SK-N-SH (cell line): ENCODE results near the gene SH3PXD2B. TPM values are rescaled to one million over a fixed set of nuclear protein-coding genes. Genes with fewer than 3 reads are reported as not detected.
"Not testable (repeated sequence)": the region's sequence is repeated elsewhere in the genome, so short reads cannot be mapped to it uniquely, and the experiment has no call there.

Source experiments
- CTCF ChIA-PET: fragments of 300-600, 350-600 bp; formaldehyde crosslinking; extraction: SDS; loops from one replicate; lab custom pipeline; 2021; lab: Yijun Ruan, JAX
- POLR2A ChIA-PET: fragments of 350-600 bp; sonication (Branson Sonifier 250); formaldehyde crosslinking; extraction: SDS; loops from one replicate; lab custom pipeline; 2020; ENCODE audit warnings: antibody characterized with exemption, inconsistent platforms; lab: Yijun Ruan, JAX
- DNase-seq: peaks from one replicate; pipeline ENCODE4 v3.0.0; 2012
- H2AFZ ChIP-seq: fragments of 200-600 bp; sonication (generic); 2 replicates; pipeline ENCODE4 v1.8.1; 2016; ENCODE audit warnings: antibody characterized with exemption, mild to moderate bottlenecking, low read depth
- H3F3A ChIP-seq: fragments of 200-600 bp; sonication (generic); replicated peaks from 2 replicates; pipeline ENCODE3; 2016; ENCODE audit warnings: antibody characterized with exemption, mild to moderate bottlenecking; ENCODE audit not compliant: insufficient read depth
- H3K27ac ChIP-seq, 2 experiments: fragments of 200-500 bp in 1 of 2; fragments of 200-600 bp in 1 of 2; sonication (Bioruptor generic) in 1 of 2; sonication (generic), shearing (Covaris generic) in 1 of 2; 2 replicates each; pipeline versions ENCODE4 v1.5.1 to v1.6.1; 2014 to 2016; ENCODE audit warnings: low read depth in 2 of 2, inconsistent platforms in 1 of 2, low read length in 1 of 2, mild to moderate bottlenecking in 1 of 2, mixed read lengths in 1 of 2
- H3K27me3 ChIP-seq: fragments of 200-600 bp; sonication (generic), shearing (Covaris generic); 2 replicates; pipeline ENCODE4 v1.6.1; 2016; ENCODE audit warnings: mixed run types; ENCODE audit not compliant: insufficient read depth
- H3K36me3 ChIP-seq, 2 experiments: fragments of 200-500 bp in 1 of 2; fragments of 200-600 bp in 1 of 2; sonication (Bioruptor generic) in 1 of 2; sonication (generic) in 1 of 2; replicated peaks in 1 of 2; 2 replicates each; pipeline versions ENCODE3 to v1.5.1; 2014 to 2016; ENCODE audit warnings: low read length in 1 of 2, mild to moderate bottlenecking in 1 of 2; ENCODE audit not compliant: insufficient read depth in 2 of 2, control insufficient read depth in 1 of 2
- H3K4me1 ChIP-seq, 2 experiments: fragments of 200-500 bp in 1 of 2; fragments of 200-600 bp in 1 of 2; sonication (Bioruptor generic) in 1 of 2; sonication (generic), shearing (Covaris generic) in 1 of 2; 2 replicates each; pipeline versions ENCODE4 v1.5.1 to v1.6.1; 2014 to 2016; ENCODE audit warnings: low read depth in 1 of 2, low read length in 1 of 2, mixed run types in 1 of 2; ENCODE audit not compliant: insufficient read depth in 2 of 2, control insufficient read depth in 1 of 2
- H3K4me2 ChIP-seq: fragments of 200-600 bp; sonication (generic), shearing (Covaris generic); 2 replicates; pipeline ENCODE4 v1.6.1; 2017; ENCODE audit warnings: mixed run types
- H3K4me3 ChIP-seq, 2 experiments: fragments of 200-500 bp in 1 of 2; fragments of 200-600 bp in 1 of 2; sonication (Bioruptor generic) in 1 of 2; sonication (generic), shearing (Covaris generic) in 1 of 2; 2 replicates each; pipeline versions ENCODE4 v1.5.1 to v1.8.1; 2014 to 2016; ENCODE audit warnings: low read depth in 2 of 2, inconsistent platforms in 1 of 2, low read length in 1 of 2, mild to moderate bottlenecking in 1 of 2, mixed read lengths in 1 of 2, moderate library complexity in 1 of 2
- H3K79me2 ChIP-seq: fragments of 200-600 bp; sonication (generic); 2 replicates; pipeline ENCODE4 v1.8.1; 2017; ENCODE audit warnings: mild to moderate bottlenecking; ENCODE audit not compliant: insufficient read depth
- H3K9ac ChIP-seq: fragments of 200-600 bp; sonication (generic); 2 replicates; pipeline ENCODE4 v1.6.1; 2017; ENCODE audit warnings: mixed run types
- H3K9me2 ChIP-seq: fragments of 200-600 bp; sonication (generic); 2 replicates; pipeline ENCODE4 v1.6.1; 2017; ENCODE audit warnings: mixed run types
- H3K9me3 ChIP-seq: fragments of 200-600 bp; sonication (generic); 2 replicates; pipeline ENCODE4 v1.6.1; 2017; ENCODE audit warnings: mixed run types, mild to moderate bottlenecking, moderate library complexity
- H4K20me1 ChIP-seq: fragments of 200-600 bp; sonication (generic); 2 replicates; pipeline ENCODE4 v1.6.1; 2017; ENCODE audit warnings: mild to moderate bottlenecking, mixed run types; ENCODE audit not compliant: insufficient read depth
- CHD2 ChIP-seq: fragments of 150-350 bp; IDR thresholded peaks from 2 replicates; pipeline ENCODE4 v1.6.1; 2018; ENCODE audit warnings: low read length; ENCODE audit not compliant: partially characterized antibody
- EP300 ChIP-seq, 2 experiments: IDR thresholded peaks; 2 replicates each; pipeline versions ENCODE4 v1.4.0 to v1.6.1; 2012; ENCODE audit warnings: borderline replicate concordance in 1 of 2, low read depth in 1 of 2, low read length in 1 of 2
- GATA2 ChIP-seq: sonication (generic); formaldehyde crosslinking; IDR thresholded peaks from 2 replicates; pipeline ENCODE4 v1.5.0; 2020; ENCODE audit warnings: mild to moderate bottlenecking, missing genetic modification reagents
- JUND ChIP-seq: IDR thresholded peaks from 2 replicates; pipeline ENCODE4 v1.4.0; 2012
- MAX ChIP-seq: IDR thresholded peaks from 2 replicates; pipeline ENCODE4 v1.4.0; 2012; ENCODE audit warnings: low read depth
- REST ChIP-seq: IDR thresholded peaks from 2 replicates; pipeline ENCODE4 v1.6.1; 2012; ENCODE audit warnings: mild to moderate bottlenecking, low read depth, low read length, moderate library complexity
- RXRA ChIP-seq: IDR thresholded peaks from 2 replicates; pipeline ENCODE4 v1.4.0; 2012; ENCODE audit warnings: low read depth, mild to moderate bottlenecking, borderline replicate concordance
- SIN3A ChIP-seq: IDR thresholded peaks from 2 replicates; pipeline ENCODE4 v1.6.1; 2012; ENCODE audit warnings: low read depth, mild to moderate bottlenecking, low read length, moderate library complexity, borderline replicate concordance
- SMC3 ChIP-seq: IDR thresholded peaks from 2 replicates; pipeline ENCODE4 v1.6.1; 2012; ENCODE audit warnings: low read depth, low read length, improper control_type of control experiment
- TCF12 ChIP-seq: IDR thresholded peaks from 2 replicates; pipeline ENCODE4 v1.4.0; 2012
- WGBS: methylation state at CpG from one replicate; pipeline ENCODE4 v1.1.6; 2017; ENCODE audit warnings: low lambda C conversion rate; 5-methylcytosine and 5-hydroxymethylcytosine counted together
- polyA plus RNA-seq, 3 experiments: library from polyadenylated mRNA; depleted of rRNA; stranded (reverse); fragments of >200 nt; gene quantifications; 2 replicates each; pipeline ENCODE4 v1.2.3, GENCODE V29; 2012

SH3PXD2B gene
- polyA plus RNA-seq, 1 of the 3 experiments (the other 2 are of a cell fraction), result 15.0 TPM

- peaks cover 3% of the 10 kb centered on the region for H3F3A ChIP-seq
- H3K4me3 ChIP-seq, result no peak overlapping the region
- ChIA-PET POLR2A (no interaction called here), CTCF (interaction anchor here (0.6 to 2.1 kb wide), 6 partner anchors 9 to 103 kb away, joined by 3 to 5 read pairs (median 4); no protein-coding TSS in a partner anchor)
- H3K4me1 ChIP-seq, result peaks cover 0 to under 1% of the 10 kb centered on the region in 2 experiments; a peak in 1 of 4 replicates
- no peak for TF ChIP-seq MAX
- DNase-seq, result no peak
- no peak overlapping the region for H3K4me2 ChIP-seq
- no peaks in the 10 kb centered on the region for H4K20me1 ChIP-seq
- H2AFZ ChIP-seq, result no peak overlapping the region
- H3K27ac ChIP-seq, result no peak overlapping the region
- WGBS, result 100% methylated on average over 3 of the region's 4 CpGs
- H3K27me3 ChIP-seq, result no peaks in the 10 kb centered on the region
- no peaks in the 10 kb centered on the region for H3K9me2 ChIP-seq
- peaks cover 22 to 57% of the 10 kb centered on the region in 2 experiments for H3K36me3 ChIP-seq
- no peak overlapping the region for H3K9ac ChIP-seq
- peaks cover 6% of the 10 kb centered on the region; the same call in 1 of the 2 replicates for H3K9me3 ChIP-seq
- peaks cover 8% of the 10 kb centered on the region; the same call in 1 of the 2 replicates for H3K79me2 ChIP-seq
These were observed 84.1 kb downstream of the SH3PXD2B start for GRCh38 chr5:172370237-172370640.

GRCh38 chr5:172368699-172369098 lies 85.6 kb downstream of the SH3PXD2B start:
- H3K4me3 ChIP-seq, H3K27me3 ChIP-seq, H3K4me1 ChIP-seq, H4K20me1 ChIP-seq, H3K79me2 ChIP-seq, H3F3A ChIP-seq, H3K9ac ChIP-seq, POLR2A ChIA-PET, H3K9me2 ChIP-seq, DNase-seq, H2AFZ ChIP-seq, H3K9me3 ChIP-seq, H3K4me2 ChIP-seq, H3K27ac ChIP-seq: not testable (repeated sequence)
- H3K36me3 ChIP-seq, result peaks cover 25 to 52% of the 10 kb centered on the region in 2 experiments
- CTCF ChIA-PET, result interaction anchor here (1.3 kb wide), 1 partner anchor 14 kb away, joined by 4 read pairs; no protein-coding TSS in a partner anchor
- 94% methylated on average over 3 of the region's 3 CpGs for WGBS

- peaks cover 4% of the 10 kb centered on the region; the same call in 1 of the 2 replicates for H3K9me3 ChIP-seq
- no peak overlapping the region for H3K4me3 ChIP-seq
- no peak overlapping the region for H3K4me2 ChIP-seq
- H3K79me2 ChIP-seq, result no peaks in the 10 kb centered on the region
- H3K27me3 ChIP-seq, result no peaks in the 10 kb centered on the region
- CTCF ChIA-PET, result interaction anchor here (1.1 kb wide), 1 partner anchor 86 kb away, joined by 3 read pairs; no protein-coding TSS in a partner anchor
- peaks cover 4 to 6% of the 10 kb centered on the region in 2 experiments; a peak in 2 of 4 replicates for H3K4me1 ChIP-seq
- H3K9ac ChIP-seq, result no peak overlapping the region
- no peaks in the 10 kb centered on the region for H3K9me2 ChIP-seq
- 100% methylated on average over 4 of the region's 4 CpGs for WGBS
- no peak overlapping the region for H2AFZ ChIP-seq
- H3F3A ChIP-seq, result peaks cover 18% of the 10 kb centered on the region
- DNase-seq, result no peak
- POLR2A ChIA-PET, result no interaction called here
- H4K20me1 ChIP-seq, result no peaks in the 10 kb centered on the region
- peaks cover 17 to 35% of the 10 kb centered on the region in 2 experiments for H3K36me3 ChIP-seq
- no peak overlapping the region; a peak in 1 of 4 replicates for H3K27ac ChIP-seq
- TF ChIP-seq SIN3A (no peak), TCF12 (no peak), GATA2 (CRISPR knock-in tag) (no peak), RXRA (no peak), CHD2 (no peak), REST (no peak), SMC3 (no peak), EP300 (IDR thresholded peaks at IDR 0.05; ENCODE audit: borderline replicate concordance in 1 of 2, low read depth in 1 of 2, low read length in 1 of 2) (no peak), JUND (no peak)
These were observed 88.2 kb downstream of the SH3PXD2B start for GRCh38 chr5:172365948-172366608.
